HCT116 (cell line): ENCODE data around the gene STIMATE.

Experiments
- CTCF ChIP-seq, 3 experiments: fragments of 200-600 bp in 1 of 3; sonication (generic) in 1 of 3; IDR thresholded peaks in 2 of 3; conservative IDR thresholded peaks in 1 of 3; 2 replicates each; pipeline ENCODE4 v1.5.1; 2012 to 2017; ENCODE audit warnings: low read depth in 2 of 3, low read length in 2 of 3, antibody characterized with exemption in 1 of 3, borderline replicate concordance in 1 of 3, control low read depth in 1 of 3, mild to moderate bottlenecking in 1 of 3, mixed read lengths in 1 of 3, mixed run types in 1 of 3, moderate library complexity in 1 of 3; ENCODE audit not compliant: insufficient read depth in 1 of 3
- EZH2 ChIP-seq: fragments of 200-600 bp; sonication (generic); IDR thresholded peaks from 2 replicates; pipeline ENCODE4 v1.6.1; 2017; ENCODE audit warnings: antibody characterized with exemption, mixed run types
- EZH2phosphoT487 ChIP-seq: fragments of 200-600 bp; IDR thresholded peaks from 2 replicates; pipeline ENCODE4 v1.6.1; 2018; ENCODE audit warnings: antibody characterized with exemption, borderline replicate concordance
- POLR2A ChIP-seq: IDR thresholded peaks from 2 replicates; pipeline ENCODE4 v1.7.0; 2011; ENCODE audit warnings: borderline replicate concordance; ENCODE audit not compliant: insufficient read depth, insufficient read length; ENCODE audit errors: extremely low read depth
- POLR2AphosphoS5 ChIP-seq: IDR thresholded peaks from 2 replicates; pipeline ENCODE4 v1.6.1; 2011; ENCODE audit warnings: mild to moderate bottlenecking, low read depth, low read length, moderate library complexity
- RAD21 ChIP-seq: IDR thresholded peaks from 2 replicates; pipeline ENCODE4 v1.6.1; 2012; ENCODE audit warnings: low read depth, mild to moderate bottlenecking
- REST ChIP-seq: IDR thresholded peaks from 2 replicates; pipeline ENCODE4 v1.6.1; 2012; ENCODE audit warnings: low read depth
- TCF7L2 ChIP-seq: IDR thresholded peaks from 2 replicates; pipeline ENCODE4 v1.7.0; 2011; ENCODE audit warnings: borderline replicate concordance, inconsistent platforms; ENCODE audit not compliant: insufficient read depth, insufficient read length; ENCODE audit errors: extremely low read depth
- YY1 ChIP-seq: IDR thresholded peaks from 2 replicates; pipeline ENCODE4 v1.6.1; 2011; ENCODE audit warnings: low read length, low read depth, moderate library complexity, mild to moderate bottlenecking; ENCODE audit not compliant: insufficient replicate concordance; ENCODE audit errors: extremely low read depth
- ZBTB33 ChIP-seq: IDR thresholded peaks from 2 replicates; pipeline ENCODE4 v1.6.1; 2011; ENCODE audit warnings: mild to moderate bottlenecking, low read length, moderate library complexity; ENCODE audit not compliant: insufficient replicate concordance; ENCODE audit errors: extremely low read depth
- ZFX ChIP-seq: fragments of 450-650 bp; IDR thresholded peaks from 2 replicates; pipeline ENCODE4 v1.6.1; 2017
- TF ChIP-seq, protein P1 (sequence below): IDR thresholded peaks from 2 replicates; pipeline ENCODE4 v1.6.1; 2012

- TF ChIP-seq EZH2 (no peak), CTCF (IDR thresholded peaks at IDR 0.05 in 2 of 3, conservative IDR thresholded peaks at IDR 0.05 in 1 of 3; ENCODE audit: borderline replicate concordance in 1 of 3, insufficient read depth in 1 of 3, low read depth in 2 of 3, low read length in 2 of 3) (no peak), EZH2phosphoT487 (no peak), POLR2A (no peak), YY1 (no peak), TCF7L2 (no peak), REST (no peak), RAD21 (no peak), ZBTB33 (no peak), ZFX (no peak), POLR2AphosphoS5 (no peak)
- TF ChIP-seq, protein P1, sequence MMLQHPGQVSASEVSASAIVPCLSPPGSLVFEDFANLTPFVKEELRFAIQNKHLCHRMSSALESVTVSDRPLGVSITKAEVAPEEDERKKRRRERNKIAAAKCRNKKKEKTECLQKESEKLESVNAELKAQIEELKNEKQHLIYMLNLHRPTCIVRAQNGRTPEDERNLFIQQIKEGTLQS = no peak
Observed at GRCh38 chr3:52872245-52872644, 25.1 kb downstream of the STIMATE start.
